Measurements from ENCODE around the gene EXOSC9. TPM values are rescaled to one million over a fixed set of nuclear protein-coding genes. Genes with fewer than 3 reads are reported as not detected.
A peak's percentile ranks its signal among the peaks of the same experiment; 100 is the strongest.

The EXOSC9 gene
- polyA plus RNA-seq, 1 donor from 2014 or later = 67.4 TPM

- H3K4me2 ChIP-seq (ENCODE audit: low read length) = peak overlapping the region; percentile 21
- H3K27me3 ChIP-seq (ENCODE audit: insufficient read depth, low read depth, low read length) = peaks cover 44% of the 10 kb centered on the region
- no peaks in the 10 kb centered on the region for H3F3A ChIP-seq (ENCODE audit: insufficient read depth, low read length, poor library complexity, severe bottlenecking)
- no peaks in the 10 kb centered on the region for H3K9me2 ChIP-seq (ENCODE audit: insufficient read depth, low read length)
- H3K9me3 ChIP-seq (ENCODE audit: low read length) = no peaks in the 10 kb centered on the region
- no peaks in the 10 kb centered on the region for H3K36me3 ChIP-seq (ENCODE audit: insufficient read depth, low read length)
- TF ChIP-seq RAD21 (conservative IDR thresholded peaks at IDR 0.05) (no peak), EZH2 (IDR thresholded peaks at IDR 0.05; ENCODE audit: borderline replicate concordance, insufficient read depth, low read length, poor library complexity, severe bottlenecking) (no peak), SMC3 (conservative IDR thresholded peaks at IDR 0.05; ENCODE audit: poor library complexity) (no peak), REST (IDR thresholded peaks at IDR 0.05; ENCODE audit: borderline replicate concordance) (no peak), CTCF (IDR thresholded peaks at IDR 0.05; ENCODE audit: poor library complexity, severe bottlenecking) (no peak), TAF1 (IDR thresholded peaks at IDR 0.05; ENCODE audit: low read depth) (no peak), MXI1 (conservative IDR thresholded peaks at IDR 0.05; ENCODE audit: poor library complexity, severe bottlenecking) (no peak), POLR2AphosphoS5 (IDR thresholded peaks at IDR 0.05) (peak; percentile 53)
- H3K9ac ChIP-seq (ENCODE audit: low read length) = peak overlapping the region; percentile 29
- H2AFZ ChIP-seq (ENCODE audit: low read depth, low read length) = no peak overlapping the region
- H4K20me1 ChIP-seq (ENCODE audit: insufficient read depth) = no peaks in the 10 kb centered on the region
- H3K27ac ChIP-seq (ENCODE audit: low read length) = no peak overlapping the region
- peak overlapping the region; percentile 73 for H3K4me3 ChIP-seq (ENCODE audit: low read length)
- no peaks in the 10 kb centered on the region for H3K79me2 ChIP-seq (replicated peaks; ENCODE audit: insufficient read depth, low read length)
Observed at GRCh38 chr4:121765368-121765705, 35.8 kb upstream of the EXOSC9 start.

- Histone ChIP-seq H3K9ac (ENCODE audit: low read length) (no peak overlapping the region), H3K36me3 (ENCODE audit: insufficient read depth, low read length) (no peaks in the 10 kb centered on the region), H4K20me1 (ENCODE audit: insufficient read depth) (no peaks in the 10 kb centered on the region), H3K9me3 (ENCODE audit: low read length) (no peaks in the 10 kb centered on the region), H3K27me3 (ENCODE audit: insufficient read depth, low read depth, low read length) (peaks cover 44% of the 10 kb centered on the region), H3K9me2 (ENCODE audit: insufficient read depth, low read length) (no peaks in the 10 kb centered on the region), H3K79me2 (replicated peaks; ENCODE audit: insufficient read depth, low read length) (no peaks in the 10 kb centered on the region), H3F3A (ENCODE audit: insufficient read depth, low read length, poor library complexity, severe bottlenecking) (no peaks in the 10 kb centered on the region), H3K27ac (ENCODE audit: low read length) (no peak overlapping the region), H3K4me2 (ENCODE audit: low read length) (no peak overlapping the region), H2AFZ (ENCODE audit: low read depth, low read length) (no peak overlapping the region), H3K4me3 (ENCODE audit: low read length) (no peak overlapping the region)
- TF ChIP-seq TAF1 (IDR thresholded peaks at IDR 0.05; ENCODE audit: low read depth) (no peak), CTCF (IDR thresholded peaks at IDR 0.05; ENCODE audit: poor library complexity, severe bottlenecking) (no peak), REST (IDR thresholded peaks at IDR 0.05; ENCODE audit: borderline replicate concordance) (no peak), MXI1 (conservative IDR thresholded peaks at IDR 0.05; ENCODE audit: poor library complexity, severe bottlenecking) (no peak), POLR2AphosphoS5 (IDR thresholded peaks at IDR 0.05) (no peak), EZH2 (IDR thresholded peaks at IDR 0.05; ENCODE audit: borderline replicate concordance, insufficient read depth, low read length, poor library complexity, severe bottlenecking) (no peak), EP300 (conservative IDR thresholded peaks at IDR 0.05; ENCODE audit: poor library complexity, severe bottlenecking) (no peak), SMC3 (conservative IDR thresholded peaks at IDR 0.05; ENCODE audit: poor library complexity) (no peak), RAD21 (conservative IDR thresholded peaks at IDR 0.05) (no peak)
Observed at GRCh38 chr4:121765971-121766538, 35.1 kb upstream of the EXOSC9 start.

All from neural cell (in vitro differentiated cells).